ENCODE data around the gene KLF11. TPM values are rescaled to one million over a fixed set of nuclear protein-coding genes. Genes with fewer than 3 reads are reported as not detected.

The KLF11 gene
- total and polyA plus RNA-seq, 2 of the 8 experiments (the other 6 are each of a cell fraction or from before 2014, with no cell fraction given): 6.4 to 10.1 TPM

- no peak overlapping the region for H3K14ac ChIP-seq (ENCODE audit: insufficient read length)
- no peaks in the 10 kb centered on the region for H3K23me2 ChIP-seq (ENCODE audit: low read depth, low read length)
- no peak overlapping the region for H3K4me3 ChIP-seq (ENCODE audit: extremely low read depth in 1 of 4, insufficient read depth in 2 of 4, low read depth in 3 of 4, low read length in 4 of 4)
- DNase-seq (ENCODE audit: low read depth in 1 of 2, low spot score in 2 of 2) (no peak), FAIRE-seq (no peak)
- ChIA-PET CTCF (ENCODE audit: partially characterized antibody) (interaction anchor here (0.8 to 2.2 kb wide), 3 partner anchors 14 to 27 kb away, joined by 3 to 8 read pairs (median 4); no protein-coding TSS in a partner anchor), POLR2A (ENCODE audit: partially characterized antibody) (no interaction called here)
- H4K91ac ChIP-seq (replicated peaks; ENCODE audit: insufficient read length, low read length): no peak overlapping the region
- no peaks in the 10 kb centered on the region for H3K27me3 ChIP-seq (replicated peaks in 1 of 4; ENCODE audit: control insufficient read depth in 3 of 4, extremely low read depth in 1 of 4, insufficient read depth in 3 of 4, low read length in 3 of 4)
- H3K4me1 ChIP-seq (replicated peaks in 1 of 4; ENCODE audit: control insufficient read depth in 3 of 4, insufficient read depth in 4 of 4, low read length in 3 of 4): peaks cover 0 to 4% (median under 1%) of the 10 kb centered on the region in 4 experiments; a peak in 1 of 7 replicates
- no peak overlapping the region for H2AK5ac ChIP-seq (ENCODE audit: low read depth, low read length)
- no peak overlapping the region for H3K4me2 ChIP-seq (ENCODE audit: insufficient read depth in 1 of 2, low read depth in 2 of 2, low read length in 2 of 2)
- H4K8ac ChIP-seq (ENCODE audit: extremely low read depth, insufficient read depth, low read length): no peak overlapping the region
- no peak overlapping the region for H2AFZ ChIP-seq (ENCODE audit: low read length)
- H2BK15ac ChIP-seq (ENCODE audit: low read length): no peak overlapping the region
- H3K56ac ChIP-seq (replicated peaks; ENCODE audit: insufficient read length, low read depth, low read length): no peak overlapping the region
- H2BK120ac ChIP-seq (replicated peaks; ENCODE audit: low read depth, low read length): no peak overlapping the region
- no peaks in the 10 kb centered on the region for H4K20me1 ChIP-seq (replicated peaks in 1 of 2; ENCODE audit: control insufficient read depth in 1 of 2, insufficient read depth in 2 of 2, low read length in 2 of 2)
- H3K18ac ChIP-seq (ENCODE audit: extremely low read depth, low read length): no peak overlapping the region
- no peak overlapping the region for H2BK20ac ChIP-seq (ENCODE audit: low read length)
- H3K9me3 ChIP-seq (ENCODE audit: insufficient read depth in 2 of 2, low read depth in 1 of 2, low read length in 1 of 2): 0 out of 4 replicates have a peak, but pooled peaks cover 0 to 2% of the 10 kb centered on the region in 2 experiments
- H4K5ac ChIP-seq (ENCODE audit: insufficient read length, low read depth, low read length): no peak overlapping the region
- H3K27ac ChIP-seq (ENCODE audit: low read depth, low read length): no peak overlapping the region
- H3K23ac ChIP-seq (ENCODE audit: insufficient read length): no peak overlapping the region
- H3K4ac ChIP-seq (replicated peaks; ENCODE audit: insufficient read length, low read depth, low read length): no peak overlapping the region
- WGBS, 2 experiments (ENCODE audit: extremely low coverage in 1 of 2, insufficient coverage in 1 of 2, insufficient read length in 1 of 2, insufficient replicate concordance in 2 of 2, low coverage in 1 of 2, low lambda C conversion rate in 2 of 2, missing lambda C conversion rate in 1 of 2): 77% methylated on average over 5 of the region's 5 CpGs; no CpG with 5 or more reads in 1 of the 2 experiments
- H3K79me2 ChIP-seq (ENCODE audit: control insufficient read depth in 1 of 2, insufficient read depth in 2 of 2, low read length in 2 of 2): no peaks in the 10 kb centered on the region
- H3K79me1 ChIP-seq (ENCODE audit: low read depth, low read length): no peaks in the 10 kb centered on the region
- H3K9ac ChIP-seq (replicated peaks in 1 of 4; ENCODE audit: extremely low read depth in 1 of 4, low read depth in 3 of 4, low read length in 3 of 4): no peak overlapping the region
- no peaks in the 10 kb centered on the region for H3K36me3 ChIP-seq (ENCODE audit: control insufficient read depth in 2 of 4, insufficient read depth in 4 of 4, low read length in 3 of 4)
- no peak overlapping the region for H2BK12ac ChIP-seq (ENCODE audit: low read depth, low read length)
- H2BK5ac ChIP-seq (ENCODE audit: low read depth, low read length): no peak overlapping the region
- no peak for TF ChIP-seq GTF2F1 (IDR thresholded peaks at IDR 0.05; ENCODE audit: borderline replicate concordance, low read depth, low read length)
- TF ChIP-seq MAFK (IDR thresholded peaks at IDR 0.05; ENCODE audit: low read depth, low read length): no peak
- TF ChIP-seq SIRT6 (IDR thresholded peaks at IDR 0.05; ENCODE audit: low read length): no peak
- TF ChIP-seq SP4 (IDR thresholded peaks at IDR 0.05; ENCODE audit: low read length): no peak
- no peak for TF ChIP-seq JUND (IDR thresholded peaks at IDR 0.05; ENCODE audit: low read length)
- TF ChIP-seq CTBP2 (IDR thresholded peaks at IDR 0.05; ENCODE audit: borderline replicate concordance, insufficient read depth, insufficient read length, low read length): no peak
- TF ChIP-seq FOSL1 (IDR thresholded peaks at IDR 0.05; ENCODE audit: insufficient read depth, low read depth, low read length): no peak
- no peak for TF ChIP-seq POLR2AphosphoS5 (IDR thresholded peaks at IDR 0.05; ENCODE audit: low read depth, low read length)
- TF ChIP-seq ZNF274 (IDR thresholded peaks at IDR 0.05; ENCODE audit: borderline replicate concordance, extremely low read depth, low read length): no peak
- TF ChIP-seq TBP (IDR thresholded peaks at IDR 0.05; ENCODE audit: low read depth, low read length): no peak
- no peak for TF ChIP-seq PHF8 (conservative IDR thresholded peaks at IDR 0.05; ENCODE audit: low read depth, low read length)
- no peak for TF ChIP-seq CREB1 (IDR thresholded peaks at IDR 0.05)
- no peak for TF ChIP-seq CHD1 (IDR thresholded peaks at IDR 0.05; ENCODE audit: low read depth, low read length)
- no peak for TF ChIP-seq TAF1 (IDR thresholded peaks at IDR 0.05; ENCODE audit: low read depth, low read length)
These were observed 41.2 kb upstream of the KLF11 start for GRCh38 chr2:10002109-10002508.
